ENCODE results near the gene MYMK.
"Not testable (repeated sequence)": the region's sequence is repeated elsewhere in the genome, so short reads cannot be mapped to it uniquely, and the experiment has no call there.

MYMK gene

DNA sequence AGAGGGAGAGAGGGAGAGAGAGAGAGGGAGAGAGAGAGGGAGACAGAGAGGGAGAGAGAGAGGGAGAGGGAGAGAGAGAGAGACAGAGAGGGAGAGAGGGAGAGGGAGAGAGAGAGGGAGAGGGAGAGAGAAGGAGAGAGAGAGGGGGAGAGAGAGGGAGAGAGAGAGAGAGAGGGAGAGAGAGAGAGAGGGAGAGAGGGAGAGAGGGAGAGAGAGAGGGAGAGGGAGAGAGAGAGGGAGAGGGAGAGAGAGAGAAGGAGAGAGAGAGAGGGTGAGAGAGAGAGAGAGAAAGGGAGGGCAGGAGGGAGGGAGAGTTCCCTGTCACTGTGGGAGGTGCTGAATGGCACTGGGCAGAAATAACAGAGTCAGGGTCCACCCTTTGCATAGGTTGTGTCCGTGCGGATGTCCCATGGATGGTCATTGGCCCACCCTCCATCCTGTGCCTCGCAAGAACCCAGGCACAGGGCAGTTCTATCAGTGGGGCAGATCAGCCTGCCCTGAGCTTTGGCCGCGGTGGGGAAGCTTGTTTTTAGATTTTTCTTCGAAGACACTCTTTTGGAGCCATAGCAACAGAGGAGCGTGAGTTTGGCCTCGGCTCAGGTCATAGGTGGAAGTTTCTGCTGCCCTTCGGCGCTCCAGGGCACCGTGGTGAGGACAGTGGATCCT is 39.8 kb upstream of the MYMK start:
- TF ChIP-seq, protein P1, sequence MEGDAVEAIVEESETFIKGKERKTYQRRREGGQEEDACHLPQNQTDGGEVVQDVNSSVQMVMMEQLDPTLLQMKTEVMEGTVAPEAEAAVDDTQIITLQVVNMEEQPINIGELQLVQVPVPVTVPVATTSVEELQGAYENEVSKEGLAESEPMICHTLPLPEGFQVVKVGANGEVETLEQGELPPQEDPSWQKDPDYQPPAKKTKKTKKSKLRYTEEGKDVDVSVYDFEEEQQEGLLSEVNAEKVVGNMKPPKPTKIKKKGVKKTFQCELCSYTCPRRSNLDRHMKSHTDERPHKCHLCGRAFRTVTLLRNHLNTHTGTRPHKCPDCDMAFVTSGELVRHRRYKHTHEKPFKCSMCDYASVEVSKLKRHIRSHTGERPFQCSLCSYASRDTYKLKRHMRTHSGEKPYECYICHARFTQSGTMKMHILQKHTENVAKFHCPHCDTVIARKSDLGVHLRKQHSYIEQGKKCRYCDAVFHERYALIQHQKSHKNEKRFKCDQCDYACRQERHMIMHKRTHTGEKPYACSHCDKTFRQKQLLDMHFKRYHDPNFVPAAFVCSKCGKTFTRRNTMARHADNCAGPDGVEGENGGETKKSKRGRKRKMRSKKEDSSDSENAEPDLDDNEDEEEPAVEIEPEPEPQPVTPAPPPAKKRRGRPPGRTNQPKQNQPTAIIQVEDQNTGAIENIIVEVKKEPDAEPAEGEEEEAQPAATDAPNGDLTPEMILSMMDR (IDR thresholded peaks at IDR 0.05; ENCODE audit: borderline replicate concordance, control extremely low read depth, extremely low read depth, insufficient read depth, missing control alignments) = no peak
- no peak for DNase-seq (ENCODE audit: low spot score)
- in situ Hi-C loops (cut with MboI; ENCODE audit: low sequenced_read_pairs, unreplicated experiment) = loop anchor here (25.0 kb wide), 1 partner anchor 448 kb away; no protein-coding TSS in a partner anchor

DNA sequence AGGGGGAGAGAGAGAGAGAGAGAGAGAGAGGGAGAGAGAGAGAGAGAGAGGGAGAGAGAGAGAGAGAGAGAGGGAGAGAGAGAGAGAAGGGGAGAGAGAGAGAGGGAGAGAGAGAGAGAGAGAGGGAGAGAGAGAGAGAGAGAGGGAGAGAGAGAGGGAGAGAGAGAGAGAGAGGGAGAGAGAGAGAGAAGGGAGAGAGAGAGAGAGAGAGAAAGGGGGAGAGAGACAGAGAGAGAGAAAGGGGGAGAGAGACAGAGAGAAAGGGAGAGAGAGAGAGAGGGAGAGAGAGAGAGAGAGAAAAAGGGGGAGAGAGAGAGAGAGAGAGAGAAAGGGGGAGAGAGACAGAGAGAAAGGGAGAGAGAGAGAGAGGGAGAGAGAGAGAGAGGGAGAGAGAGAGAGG is 39.1 kb upstream of the MYMK start:
- not testable (repeated sequence) for DNase-seq (ENCODE audit: low spot score)
- in situ Hi-C loops (cut with MboI; ENCODE audit: low sequenced_read_pairs, unreplicated experiment) = loop anchor here (25.0 kb wide), 1 partner anchor 448 kb away; no protein-coding TSS in a partner anchor

DNA sequence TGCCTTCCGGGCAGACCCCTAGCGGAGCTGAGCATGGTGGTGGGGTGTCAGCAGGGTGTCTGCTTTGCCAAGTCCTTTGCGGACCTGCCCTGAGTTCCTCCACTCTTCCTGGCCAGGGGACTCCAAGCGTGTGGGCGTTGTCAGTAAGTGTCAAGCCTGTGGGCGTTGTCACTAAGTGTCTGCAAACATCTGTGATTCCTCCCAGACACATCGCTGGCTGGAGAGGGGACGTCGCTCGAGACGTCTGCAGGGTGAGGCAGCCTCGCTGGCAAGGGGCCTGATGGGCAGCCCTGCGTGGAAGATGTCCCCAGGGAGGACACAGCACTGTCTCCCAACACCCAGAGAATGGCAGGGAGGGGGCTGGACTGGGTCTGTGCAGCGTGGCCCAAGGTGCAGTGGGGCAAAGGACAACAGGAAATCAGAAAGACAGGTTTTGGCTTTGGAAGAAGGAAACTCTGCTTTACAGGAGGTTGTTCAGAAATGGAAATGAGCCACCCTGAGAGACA is 38.6 kb upstream of the MYMK start:
- no peak for DNase-seq (ENCODE audit: low spot score)
- in situ Hi-C loops (cut with MboI; ENCODE audit: low sequenced_read_pairs, unreplicated experiment) = loop anchor here (25.0 kb wide), 1 partner anchor 449 kb away; no protein-coding TSS in a partner anchor
- TF ChIP-seq, protein P1 (IDR thresholded peaks at IDR 0.05; ENCODE audit: borderline replicate concordance, control extremely low read depth, extremely low read depth, insufficient read depth, missing control alignments) = no peak

DNA sequence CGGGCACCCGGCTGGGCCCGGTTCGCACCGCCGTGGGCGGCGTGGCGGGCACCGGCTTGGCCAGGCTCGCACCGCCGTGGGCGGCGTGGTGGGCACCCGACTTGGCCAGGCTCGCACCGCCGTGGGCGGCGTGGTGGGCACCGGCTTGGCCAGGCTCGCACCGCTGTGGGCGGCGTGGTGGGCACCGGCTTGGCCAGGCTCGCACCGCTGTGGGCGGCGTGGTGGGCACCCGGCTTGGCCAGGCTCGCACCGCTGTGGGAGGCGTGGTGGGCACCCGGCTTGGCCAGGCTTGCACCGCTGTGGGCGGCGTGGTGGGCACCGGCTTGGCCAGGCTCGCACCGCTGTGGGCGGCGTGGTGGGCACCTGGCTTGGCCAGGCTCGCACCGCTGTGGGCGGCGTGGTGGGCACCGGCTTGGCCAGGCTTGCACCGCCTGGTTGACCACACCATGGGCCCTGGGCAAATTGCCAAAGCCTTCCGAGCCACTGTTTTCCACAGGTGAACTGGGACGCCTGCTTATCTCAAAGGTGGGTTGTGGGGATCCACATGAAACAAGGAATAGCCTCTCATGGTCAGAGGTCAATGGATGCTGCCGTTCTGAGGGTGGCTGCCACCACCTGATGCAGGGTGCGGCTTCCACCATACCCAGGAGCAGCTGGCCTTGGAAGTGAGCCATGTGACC is 38.0 kb upstream of the MYMK start:
- TF ChIP-seq, protein P1 (IDR thresholded peaks at IDR 0.05; ENCODE audit: borderline replicate concordance, control extremely low read depth, extremely low read depth, insufficient read depth, missing control alignments) = no peak
- DNase-seq (ENCODE audit: low spot score) = no peak
- in situ Hi-C loops (cut with MboI; ENCODE audit: low sequenced_read_pairs, unreplicated experiment) = loop anchor here (25.0 kb wide), 1 partner anchor 450 kb away; no protein-coding TSS in a partner anchor

DNA sequence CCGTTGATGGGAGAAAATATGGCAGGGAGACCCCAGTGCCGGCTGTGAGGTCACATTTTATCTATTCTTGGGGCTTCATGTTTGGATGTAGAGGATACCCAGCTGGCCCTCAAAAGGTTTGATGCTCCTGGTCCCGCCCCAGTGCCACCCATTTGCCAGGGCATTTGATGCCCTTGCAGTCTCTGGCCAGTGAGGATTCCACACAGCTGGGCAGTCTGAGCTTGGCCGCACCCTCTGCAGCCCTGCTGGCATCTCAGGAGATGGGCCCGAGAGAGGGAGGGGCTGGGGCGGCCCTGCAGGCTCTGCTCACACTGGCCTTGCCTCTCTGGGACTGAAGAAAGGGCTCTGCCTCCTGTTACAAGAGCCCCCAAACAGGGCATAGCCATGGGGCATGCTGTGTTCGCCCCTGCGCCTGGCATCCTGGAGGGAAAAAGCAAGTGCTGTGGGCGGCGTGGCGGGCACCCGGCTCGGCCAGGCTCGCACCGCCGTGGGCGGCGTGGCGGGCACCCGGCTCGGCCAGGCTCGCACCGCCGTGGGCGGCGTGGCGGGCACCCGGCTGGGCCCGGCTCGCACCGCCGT is 37.3 kb upstream of the MYMK start:
- DNase-seq (ENCODE audit: low spot score) = no peak
- TF ChIP-seq, protein P1 (IDR thresholded peaks at IDR 0.05; ENCODE audit: borderline replicate concordance, control extremely low read depth, extremely low read depth, insufficient read depth, missing control alignments) = no peak
- in situ Hi-C loops (cut with MboI; ENCODE audit: low sequenced_read_pairs, unreplicated experiment) = loop anchor here (25.0 kb wide), 1 partner anchor 450 kb away; no protein-coding TSS in a partner anchor

DNA sequence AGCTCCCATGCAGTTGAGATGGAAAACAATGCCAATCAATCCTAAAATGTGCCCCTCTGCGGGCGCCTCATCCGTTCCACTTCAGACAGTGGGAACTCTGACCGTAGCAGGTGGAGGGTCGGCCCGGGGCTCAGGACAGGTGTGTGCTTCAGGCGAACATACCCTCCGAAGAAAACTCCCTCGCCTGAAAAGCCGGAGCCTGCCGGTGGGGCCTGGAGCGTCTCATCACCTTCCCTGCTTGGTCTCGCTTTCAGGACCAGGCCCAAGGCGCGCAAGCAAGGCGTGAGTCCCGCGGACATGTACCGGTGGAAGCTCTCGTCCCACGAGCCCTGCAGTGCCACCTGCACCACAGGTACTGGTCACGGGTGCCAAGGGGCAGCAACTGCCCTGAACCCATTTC is 36.2 kb upstream of the MYMK start:
- in situ Hi-C loops (cut with MboI; ENCODE audit: low sequenced_read_pairs, unreplicated experiment) = loop anchor here (25.0 kb wide), 1 partner anchor 451 kb away; no protein-coding TSS in a partner anchor

More for the DNA sequence above, 36.2 kb upstream of the MYMK start:
- no peak for DNase-seq (ENCODE audit: low spot score)
- TF ChIP-seq, protein P1 (IDR thresholded peaks at IDR 0.05; ENCODE audit: borderline replicate concordance, control extremely low read depth, extremely low read depth, insufficient read depth, missing control alignments) = no peak
